K562 (cell line): ENCODE results near the gene ARSK. TPM values are rescaled to one million over a fixed set of nuclear protein-coding genes. Genes with fewer than 3 reads are reported as not detected.

Experiments
- AFF4 ChIP-seq: sonication (generic); formaldehyde crosslinking; IDR thresholded peaks from 2 replicates; pipeline ENCODE4 v1.8.0; 2023; ENCODE audit warnings: mild to moderate bottlenecking, missing genetic modification reagents
- ARNT ChIP-seq, 2 experiments: fragments of 450-650 bp; IDR thresholded peaks; 2 replicates each; pipeline ENCODE4 v1.6.1; 2016; ENCODE audit warnings: mild to moderate bottlenecking in 1 of 2
- FIP1L1 ChIP-seq: fragments of 200-400 bp; formaldehyde crosslinking; IDR thresholded peaks from 2 replicates; pipeline ENCODE4 v1.6.1; 2018; ENCODE audit warnings: mild to moderate bottlenecking, low read depth, low read length; ENCODE audit not compliant: poor library complexity, severe bottlenecking
- HMBOX1 ChIP-seq: sonication (generic); IDR thresholded peaks from 2 replicates; pipeline ENCODE4 v1.6.1; 2016
- HNRNPLL ChIP-seq: fragments of 200-400 bp; formaldehyde crosslinking; IDR thresholded peaks from 2 replicates; pipeline ENCODE4 v1.6.1; 2017; ENCODE audit warnings: low read length, low read depth, mild to moderate bottlenecking; ENCODE audit not compliant: poor library complexity, severe bottlenecking
- KLF13 ChIP-seq: fragments of 450-650 bp; IDR thresholded peaks from 2 replicates; pipeline ENCODE4 v1.6.1; 2016; ENCODE audit warnings: missing genetic modification characterization, low read depth, mild to moderate bottlenecking, missing compliant biosample characterization, moderate library complexity, borderline replicate concordance
- NRF1 ChIP-seq, 2 experiments: fragments of 450-650 bp; IDR thresholded peaks in 1 of 2; conservative IDR thresholded peaks in 1 of 2; 2 replicates each; pipeline ENCODE4 v1.6.1; 2014; ENCODE audit warnings: mild to moderate bottlenecking in 2 of 2
- POLR2A ChIP-seq: fragments of 450-650 bp; conservative IDR thresholded peaks from 2 replicates; pipeline ENCODE4 v1.6.1; 2016
- SIN3A ChIP-seq, 2 experiments: fragments of 150-350 bp in 1 of 2; IDR thresholded peaks; 2 replicates each; pipeline ENCODE4 v1.6.1; 2011 to 2016; ENCODE audit warnings: borderline replicate concordance in 2 of 2, low read depth in 2 of 2, low read length in 2 of 2, mild to moderate bottlenecking in 2 of 2, moderate library complexity in 2 of 2; ENCODE audit not compliant: control insufficient read depth in 1 of 2
- SP1 ChIP-seq: sonication (generic); formaldehyde crosslinking; IDR thresholded peaks from 2 replicates; pipeline ENCODE4 v1.8.1; 2022; ENCODE audit warnings: mild to moderate bottlenecking, missing genetic modification reagents
- ZNF436 ChIP-seq: fragments of 250-450, 450-650 bp; sonication (Bioruptor Pico); formaldehyde crosslinking; IDR thresholded peaks from 2 replicates; pipeline ENCODE4 v1.7.0; 2020; ENCODE audit warnings: mild to moderate bottlenecking
- ZSCAN32 ChIP-seq: fragments of 450-650 bp; formaldehyde crosslinking; IDR thresholded peaks from 2 replicates; pipeline ENCODE4 v1.4.0; 2020; ENCODE audit warnings: mild to moderate bottlenecking, moderate library complexity
- polyA plus RNA-seq, 8 experiments: library from polyadenylated mRNA; depleted of rRNA in 4 of 8; stranded (reverse) in 5 of 8; unstranded in 3 of 8; fragments of >200 nt; fragmentation: Nextera tagmentation in 2 of 8; fragmentation: Illumina TruSeq in 1 of 8; extraction: Ambion mirVana in 2 of 8; extraction: Trizol in 1 of 8; gene quantifications; 2 replicates each; pipeline versions ENCODE4 v1.2.1 to v1.2.3, GENCODE V29; 2011 to 2014; ENCODE audit warnings: inconsistent platforms in 1 of 8, missing spikeins in 1 of 8
- total RNA-seq, 7 experiments: library from RNA; depleted of rRNA in 6 of 7; stranded (reverse); fragments of >200 nt in 6 of 7; fragmentation: Illumina TruSeq in 2 of 7; extraction: Trizol in 2 of 7; gene quantifications; 2 replicates each; pipeline versions ENCODE4 v1.2.1 to v1.2.3, GENCODE V29; 2011 to 2021; ENCODE audit warnings: low replicate concordance in 1 of 7
- TF ChIP-seq, protein P1 (sequence below): fragments of 450-650 bp; IDR thresholded peaks from 2 replicates; pipeline ENCODE4 v1.6.1; 2014; ENCODE audit warnings: low read depth, mild to moderate bottlenecking, moderate library complexity, borderline replicate concordance
- TF ChIP-seq, protein P2 (sequence below): fragments of 250-450 bp; sonication (Bioruptor Pico); IDR thresholded peaks from 2 replicates; pipeline ENCODE4 v1.4.0; 2020
- TF ChIP-seq, protein P3 (sequence below): fragments of 450-650 bp; IDR thresholded peaks from 2 replicates; pipeline ENCODE4 v1.6.1; 2016; ENCODE audit warnings: mild to moderate bottlenecking

Gene ARSK
- total and polyA plus RNA-seq, 9 of the 15 experiments (the other 6 are each of a cell fraction or from before 2014, with no cell fraction given): 2.7 to 9.4 (median 7.1) TPM

- peak; percentile 88 for TF ChIP-seq HMBOX1
- no peak for TF ChIP-seq ZSCAN32 (CRISPR knock-in tag)
- peak; percentile 93 to 94 for TF ChIP-seq NRF1 (conservative IDR thresholded peaks at IDR 0.05 in 1 of 2, IDR thresholded peaks at IDR 0.05 in 1 of 2)
- TF ChIP-seq, protein P1, sequence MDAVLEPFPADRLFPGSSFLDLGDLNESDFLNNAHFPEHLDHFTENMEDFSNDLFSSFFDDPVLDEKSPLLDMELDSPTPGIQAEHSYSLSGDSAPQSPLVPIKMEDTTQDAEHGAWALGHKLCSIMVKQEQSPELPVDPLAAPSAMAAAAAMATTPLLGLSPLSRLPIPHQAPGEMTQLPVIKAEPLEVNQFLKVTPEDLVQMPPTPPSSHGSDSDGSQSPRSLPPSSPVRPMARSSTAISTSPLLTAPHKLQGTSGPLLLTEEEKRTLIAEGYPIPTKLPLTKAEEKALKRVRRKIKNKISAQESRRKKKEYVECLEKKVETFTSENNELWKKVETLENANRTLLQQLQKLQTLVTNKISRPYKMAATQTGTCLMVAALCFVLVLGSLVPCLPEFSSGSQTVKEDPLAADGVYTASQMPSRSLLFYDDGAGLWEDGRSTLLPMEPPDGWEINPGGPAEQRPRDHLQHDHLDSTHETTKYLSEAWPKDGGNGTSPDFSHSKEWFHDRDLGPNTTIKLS: 0 out of 2 replicates have a peak, but pooled peaks have one; percentile 53
- TF ChIP-seq AFF4 (CRISPR knock-in tag): peak; percentile 90; the same call in 1 of the 2 replicates
- TF ChIP-seq, protein P2, sequence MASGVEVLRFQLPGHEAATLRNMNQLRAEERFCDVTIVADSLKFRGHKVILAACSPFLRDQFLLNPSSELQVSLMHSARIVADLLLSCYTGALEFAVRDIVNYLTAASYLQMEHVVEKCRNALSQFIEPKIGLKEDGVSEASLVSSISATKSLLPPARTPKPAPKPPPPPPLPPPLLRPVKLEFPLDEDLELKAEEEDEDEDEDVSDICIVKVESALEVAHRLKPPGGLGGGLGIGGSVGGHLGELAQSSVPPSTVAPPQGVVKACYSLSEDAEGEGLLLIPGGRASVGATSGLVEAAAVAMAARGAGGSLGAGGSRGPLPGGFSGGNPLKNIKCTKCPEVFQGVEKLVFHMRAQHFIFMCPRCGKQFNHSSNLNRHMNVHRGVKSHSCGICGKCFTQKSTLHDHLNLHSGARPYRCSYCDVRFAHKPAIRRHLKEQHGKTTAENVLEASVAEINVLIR: peak; percentile 67
- TF ChIP-seq KLF13: 0 out of 2 replicates have a peak, but pooled peaks have one; percentile 45
- TF ChIP-seq POLR2A: peak; percentile 95
- no peak for TF ChIP-seq ZNF436
- peak; percentile 74 for TF ChIP-seq FIP1L1
- no peak for TF ChIP-seq ARNT (IDR thresholded peaks at IDR 0.05)
- peak; percentile 95 for TF ChIP-seq SP1
- TF ChIP-seq SIN3A (IDR thresholded peaks at IDR 0.05; ENCODE audit: borderline replicate concordance in 2 of 2, control insufficient read depth in 1 of 2, low read depth in 2 of 2, low read length in 2 of 2): peak; percentile 89 to 91; a peak in 3 of 4 replicates
- peak; percentile 61 for TF ChIP-seq HNRNPLL
- TF ChIP-seq, protein P3, sequence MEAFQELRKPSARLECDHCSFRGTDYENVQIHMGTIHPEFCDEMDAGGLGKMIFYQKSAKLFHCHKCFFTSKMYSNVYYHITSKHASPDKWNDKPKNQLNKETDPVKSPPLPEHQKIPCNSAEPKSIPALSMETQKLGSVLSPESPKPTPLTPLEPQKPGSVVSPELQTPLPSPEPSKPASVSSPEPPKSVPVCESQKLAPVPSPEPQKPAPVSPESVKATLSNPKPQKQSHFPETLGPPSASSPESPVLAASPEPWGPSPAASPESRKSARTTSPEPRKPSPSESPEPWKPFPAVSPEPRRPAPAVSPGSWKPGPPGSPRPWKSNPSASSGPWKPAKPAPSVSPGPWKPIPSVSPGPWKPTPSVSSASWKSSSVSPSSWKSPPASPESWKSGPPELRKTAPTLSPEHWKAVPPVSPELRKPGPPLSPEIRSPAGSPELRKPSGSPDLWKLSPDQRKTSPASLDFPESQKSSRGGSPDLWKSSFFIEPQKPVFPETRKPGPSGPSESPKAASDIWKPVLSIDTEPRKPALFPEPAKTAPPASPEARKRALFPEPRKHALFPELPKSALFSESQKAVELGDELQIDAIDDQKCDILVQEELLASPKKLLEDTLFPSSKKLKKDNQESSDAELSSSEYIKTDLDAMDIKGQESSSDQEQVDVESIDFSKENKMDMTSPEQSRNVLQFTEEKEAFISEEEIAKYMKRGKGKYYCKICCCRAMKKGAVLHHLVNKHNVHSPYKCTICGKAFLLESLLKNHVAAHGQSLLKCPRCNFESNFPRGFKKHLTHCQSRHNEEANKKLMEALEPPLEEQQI: peak; percentile 95; the same call in 1 of the 2 replicates
Observed at GRCh38 chr5:95646569-95647431, 91.9 kb downstream of the ARSK start, which contains the start of gene RFESD (continued).
